ENCODE results near the gene DAPK2. TPM values are rescaled to one million over a fixed set of nuclear protein-coding genes. Genes with fewer than 3 reads are reported as not detected.

The DAPK2 gene
- total RNA-seq, 2 donors from 2014 or later: 6.1 to 10.6 TPM

GRCh38 chr15:63999177-63999576, 47.1 kb downstream of the DAPK2 start:
- DNase-seq (ENCODE audit: low spot score) (no peak), ATAC-seq (ENCODE audit: insufficient number of reproducible peaks, low FRiP score, low read depth) (no peak)
- Histone ChIP-seq H3K4me1 (ENCODE audit: control insufficient read depth in 1 of 2, low read depth in 2 of 2) (no peaks in the 10 kb centered on the region), H3K27me3 (replicated peaks; ENCODE audit: insufficient read depth) (no peaks in the 10 kb centered on the region), H3K27ac (no peak overlapping the region), H3K36me3 (no peaks in the 10 kb centered on the region), H3K9me3 (no peaks in the 10 kb centered on the region), H3K4me3 (no peak overlapping the region)
- TF ChIP-seq, protein P1, sequence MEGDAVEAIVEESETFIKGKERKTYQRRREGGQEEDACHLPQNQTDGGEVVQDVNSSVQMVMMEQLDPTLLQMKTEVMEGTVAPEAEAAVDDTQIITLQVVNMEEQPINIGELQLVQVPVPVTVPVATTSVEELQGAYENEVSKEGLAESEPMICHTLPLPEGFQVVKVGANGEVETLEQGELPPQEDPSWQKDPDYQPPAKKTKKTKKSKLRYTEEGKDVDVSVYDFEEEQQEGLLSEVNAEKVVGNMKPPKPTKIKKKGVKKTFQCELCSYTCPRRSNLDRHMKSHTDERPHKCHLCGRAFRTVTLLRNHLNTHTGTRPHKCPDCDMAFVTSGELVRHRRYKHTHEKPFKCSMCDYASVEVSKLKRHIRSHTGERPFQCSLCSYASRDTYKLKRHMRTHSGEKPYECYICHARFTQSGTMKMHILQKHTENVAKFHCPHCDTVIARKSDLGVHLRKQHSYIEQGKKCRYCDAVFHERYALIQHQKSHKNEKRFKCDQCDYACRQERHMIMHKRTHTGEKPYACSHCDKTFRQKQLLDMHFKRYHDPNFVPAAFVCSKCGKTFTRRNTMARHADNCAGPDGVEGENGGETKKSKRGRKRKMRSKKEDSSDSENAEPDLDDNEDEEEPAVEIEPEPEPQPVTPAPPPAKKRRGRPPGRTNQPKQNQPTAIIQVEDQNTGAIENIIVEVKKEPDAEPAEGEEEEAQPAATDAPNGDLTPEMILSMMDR (IDR thresholded peaks at IDR 0.05): no peak

DNA sequence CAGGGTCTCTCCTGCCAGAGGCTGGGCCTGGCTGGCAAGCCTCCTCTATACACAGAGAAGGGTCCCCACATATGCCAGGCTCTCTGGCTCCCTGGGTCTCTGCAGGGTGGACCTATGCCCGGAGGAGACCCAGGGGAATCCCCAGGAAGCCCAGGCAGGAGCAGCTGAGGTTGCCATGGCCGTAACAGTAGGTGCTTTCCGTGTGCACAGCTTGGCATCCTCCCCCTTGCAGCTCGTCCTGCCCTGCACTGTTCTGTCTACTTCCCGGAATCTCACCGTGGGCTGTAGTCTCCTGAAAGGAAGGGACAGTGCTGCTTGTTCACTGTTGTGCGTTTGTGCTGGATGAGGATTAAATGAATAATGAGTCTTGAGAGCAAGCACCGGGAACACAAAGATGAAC, 47.8 kb downstream of the DAPK2 start:
- H3K4me1 ChIP-seq (ENCODE audit: control insufficient read depth in 1 of 2, low read depth in 2 of 2): no peaks in the 10 kb centered on the region
- ATAC-seq (ENCODE audit: insufficient number of reproducible peaks, low FRiP score, low read depth) (no peak), DNase-seq (ENCODE audit: low spot score) (no peak)
- no peaks in the 10 kb centered on the region for H3K9me3 ChIP-seq
- H3K4me3 ChIP-seq: no peak overlapping the region
- H3K27ac ChIP-seq: no peak overlapping the region
- TF ChIP-seq, protein P1 (IDR thresholded peaks at IDR 0.05): no peak
- no peaks in the 10 kb centered on the region for H3K27me3 ChIP-seq (replicated peaks; ENCODE audit: insufficient read depth)
- no peaks in the 10 kb centered on the region for H3K36me3 ChIP-seq

- ATAC-seq (ENCODE audit: insufficient number of reproducible peaks, low FRiP score, low read depth) (no peak), DNase-seq (ENCODE audit: low spot score) (no peak)
- TF ChIP-seq, protein P1 (IDR thresholded peaks at IDR 0.05): no peak
- Histone ChIP-seq H3K27ac (no peak overlapping the region), H3K9me3 (no peaks in the 10 kb centered on the region), H3K4me3 (no peak overlapping the region), H3K36me3 (no peaks in the 10 kb centered on the region), H3K27me3 (replicated peaks; ENCODE audit: insufficient read depth) (no peaks in the 10 kb centered on the region), H3K4me1 (ENCODE audit: control insufficient read depth in 1 of 2, low read depth in 2 of 2) (no peaks in the 10 kb centered on the region)
These were observed 48.4 kb downstream of the DAPK2 start for GRCh38 chr15:63997715-63998442.

- Histone ChIP-seq H3K27me3 (replicated peaks; ENCODE audit: insufficient read depth) (no peaks in the 10 kb centered on the region), H3K4me3 (no peak overlapping the region), H3K9me3 (no peaks in the 10 kb centered on the region), H3K36me3 (no peaks in the 10 kb centered on the region), H3K4me1 (ENCODE audit: control insufficient read depth in 1 of 2, low read depth in 2 of 2) (no peaks in the 10 kb centered on the region), H3K27ac (no peak overlapping the region)
- no peak for ATAC-seq (ENCODE audit: insufficient number of reproducible peaks, low FRiP score, low read depth)
- no peak for DNase-seq (ENCODE audit: low spot score)
- TF ChIP-seq, protein P1 (IDR thresholded peaks at IDR 0.05): no peak
These were observed 49.4 kb downstream of the DAPK2 start for GRCh38 chr15:63996794-63997357.

DNA sequence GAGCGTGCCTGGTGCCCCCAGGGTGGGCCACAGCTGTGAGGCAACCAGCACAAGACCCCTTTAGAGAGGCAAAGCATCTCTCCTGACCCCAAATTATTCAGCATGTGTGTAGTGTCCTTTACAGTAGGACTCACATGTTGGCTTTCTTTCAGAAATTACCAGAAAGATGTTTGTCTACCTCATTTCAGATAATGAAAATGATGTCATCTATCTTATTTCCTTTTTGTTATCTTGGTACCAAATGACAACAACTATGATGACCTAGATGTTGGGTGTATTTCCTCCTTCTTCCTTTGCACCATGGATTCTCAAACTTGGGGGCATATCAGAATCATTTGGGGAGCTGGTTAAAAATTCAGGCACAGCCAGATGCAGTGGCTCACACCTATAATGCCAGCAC, 50.5 kb downstream of the DAPK2 start:
- Histone ChIP-seq H3K27me3 (replicated peaks; ENCODE audit: insufficient read depth) (no peaks in the 10 kb centered on the region), H3K36me3 (no peaks in the 10 kb centered on the region), H3K27ac (no peak overlapping the region), H3K4me3 (no peak overlapping the region), H3K9me3 (no peaks in the 10 kb centered on the region), H3K4me1 (ENCODE audit: control insufficient read depth in 1 of 2, low read depth in 2 of 2) (no peaks in the 10 kb centered on the region)
- ATAC-seq (ENCODE audit: insufficient number of reproducible peaks, low FRiP score, low read depth) (no peak), DNase-seq (ENCODE audit: low spot score) (no peak)
- TF ChIP-seq, protein P1 (IDR thresholded peaks at IDR 0.05): no peak

Measured in thoracic aorta (tissue), 2 donors.